ENCODE measurements around the gene PRSS3.
A peak's percentile ranks its signal among the peaks of the same experiment; 100 is the strongest.
"Not testable (repeated sequence)": the region's sequence is repeated elsewhere in the genome, so short reads cannot be mapped to it uniquely, and the experiment has no call there.

Gene PRSS3

DNA sequence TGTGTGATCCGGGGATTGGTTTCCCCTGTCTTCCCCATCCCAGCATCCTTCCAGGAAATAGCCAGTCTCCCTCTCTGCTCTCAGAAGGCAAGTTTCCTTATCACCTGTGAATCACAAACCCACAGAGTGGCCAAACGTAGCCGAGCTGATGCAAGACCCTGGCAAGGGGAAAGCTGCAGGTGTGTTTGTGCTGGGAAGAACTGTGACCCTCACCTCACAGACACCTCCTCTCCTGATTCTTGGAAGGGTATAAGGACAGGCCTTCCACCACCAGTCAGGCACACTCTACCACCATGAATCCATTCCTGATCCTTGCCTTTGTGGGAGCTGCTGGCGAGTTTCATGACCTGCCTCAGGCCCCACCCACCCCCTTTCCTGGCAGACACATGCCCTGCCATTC is at the start of gene PRSS3:
Gene PRSS3, plus strand, starts transcription at position 281 of the 400 bp plus-strand sequence. Its CDS starts 13 bp downstream, at position 294.
- DNase-seq, result no peak

DNA sequence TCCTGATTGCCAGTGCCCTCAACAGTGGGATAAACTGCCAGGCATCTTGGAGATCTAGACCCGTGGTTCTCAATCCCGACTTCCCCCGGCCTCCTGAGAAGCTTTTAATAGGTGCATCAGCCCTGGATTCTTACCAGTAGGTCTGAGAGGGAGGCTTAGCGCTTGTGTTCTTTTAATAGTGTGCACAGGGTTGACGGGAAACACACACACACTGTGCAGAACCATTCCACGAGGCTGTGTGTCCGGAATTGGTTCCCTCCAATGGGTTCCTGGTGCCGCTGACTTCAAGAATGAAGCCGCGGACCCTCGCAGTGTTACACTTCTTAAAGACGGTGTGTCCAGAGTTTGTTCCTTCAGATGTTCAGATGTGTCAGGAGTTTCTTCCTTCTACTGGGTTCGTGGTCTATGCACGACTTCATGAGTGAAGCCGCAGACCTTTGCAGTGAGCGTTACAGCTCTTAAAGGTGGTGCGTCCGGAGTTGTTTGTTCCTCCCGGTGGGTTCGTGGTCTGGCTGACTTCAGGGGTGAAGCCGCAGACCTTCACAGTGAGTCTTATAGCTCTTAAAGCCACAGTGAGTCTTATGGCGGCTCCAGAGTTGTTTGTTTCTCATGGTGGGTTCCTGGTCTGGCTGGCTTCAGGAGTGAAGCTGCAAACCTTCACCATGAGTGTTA is 46.6 kb upstream of the PRSS3 start:
- no peak for DNase-seq

DNA sequence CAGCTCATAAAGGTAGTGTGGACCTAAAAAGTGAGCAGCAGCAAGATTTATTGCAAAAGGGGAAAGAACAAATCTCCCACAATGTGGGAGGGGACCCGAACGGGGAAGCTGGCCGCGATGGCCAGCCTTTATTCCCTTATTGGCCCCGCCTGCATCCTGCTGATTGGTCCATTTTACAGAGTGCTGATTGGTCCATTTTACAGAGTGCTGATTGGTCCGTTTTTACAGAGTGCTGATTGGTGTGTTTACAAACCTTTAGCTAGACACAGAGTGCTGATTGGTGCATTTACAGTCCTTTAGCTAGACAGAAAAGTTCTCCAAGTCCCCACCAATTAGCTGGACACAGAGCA is 46.1 kb upstream of the PRSS3 start:
- not testable (repeated sequence) for DNase-seq

DNA sequence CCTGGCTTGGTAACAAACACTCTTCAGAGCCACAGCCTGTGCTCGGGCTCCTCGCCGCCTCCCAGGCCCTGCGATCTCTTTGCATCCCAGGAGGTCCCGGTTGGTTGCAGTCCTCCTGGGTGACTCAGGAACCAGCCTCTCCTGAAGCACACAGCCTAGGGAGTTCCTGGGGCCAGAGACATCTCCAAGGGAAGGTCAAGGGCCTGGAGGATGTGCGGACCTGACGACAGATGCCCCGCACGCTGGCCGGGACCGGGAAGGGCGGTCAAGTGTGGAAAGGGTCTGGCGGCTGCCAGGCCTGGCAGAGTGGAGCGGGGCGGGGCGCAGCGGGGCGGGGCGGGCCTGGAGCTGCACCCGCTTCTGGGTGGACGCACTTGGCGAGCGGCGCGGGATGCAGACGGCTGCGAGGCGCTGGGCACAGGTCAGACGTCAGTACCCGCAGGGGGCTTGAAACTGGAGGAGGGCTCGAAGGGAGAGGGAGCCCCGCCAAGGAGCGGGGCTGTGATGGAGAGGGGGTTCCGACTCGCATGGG is 45.0 kb upstream of the PRSS3 start:
- DNase-seq, result no peak

DNA sequence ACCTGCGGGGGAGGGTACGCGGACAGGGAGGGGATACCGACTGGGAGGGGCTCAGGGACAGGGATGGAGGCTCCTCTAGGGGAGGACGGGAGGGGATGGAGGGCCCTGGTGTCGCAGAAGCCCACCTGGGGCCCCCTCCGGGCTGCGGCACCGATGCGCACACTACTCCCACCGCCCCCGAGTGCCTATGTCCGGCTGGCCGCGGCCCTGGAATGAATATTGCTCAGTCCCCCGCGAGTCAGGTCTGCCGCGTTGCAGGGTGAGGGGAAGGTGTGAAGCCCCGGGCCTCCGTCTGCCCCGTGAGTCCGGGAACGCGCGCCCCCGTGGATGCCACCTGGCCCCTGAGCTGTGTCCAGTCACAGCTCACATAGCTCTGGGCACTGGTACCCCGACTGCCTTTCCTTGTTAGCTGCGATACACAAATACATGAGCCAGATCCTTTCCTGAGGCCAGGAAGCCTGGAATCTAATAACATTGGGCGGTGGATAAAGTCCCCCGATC is 44.5 kb upstream of the PRSS3 start:
- no peak for DNase-seq

DNA sequence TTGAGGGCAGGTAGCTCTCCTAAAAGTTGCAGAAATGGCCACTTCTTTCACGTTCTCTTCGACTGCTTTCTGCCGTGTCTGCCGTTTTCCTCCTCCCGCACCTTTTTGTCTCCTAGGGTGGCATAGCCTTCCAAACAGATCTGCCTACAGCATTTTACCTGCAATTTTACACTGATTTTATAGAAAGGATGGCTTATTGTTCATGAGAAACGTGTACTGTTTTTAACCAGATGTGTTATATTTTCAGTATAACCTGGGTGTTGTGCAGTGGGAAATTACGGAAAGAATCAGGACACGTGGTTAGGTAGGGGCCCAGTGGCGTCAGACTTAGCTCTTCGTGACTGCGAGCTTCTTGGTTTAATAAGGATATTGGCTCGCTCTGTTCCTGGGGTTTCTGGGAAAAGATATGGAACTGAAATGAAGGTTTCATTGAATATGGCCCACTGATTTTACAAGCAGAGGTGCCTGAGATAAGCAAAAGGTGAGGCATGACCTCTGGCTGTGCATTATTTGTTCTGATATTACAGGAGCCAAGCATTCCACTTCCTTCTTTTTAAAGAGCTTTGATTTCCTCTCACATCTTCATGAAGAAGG is 43.7 kb upstream of the PRSS3 start:
- no peak for DNase-seq

DNA sequence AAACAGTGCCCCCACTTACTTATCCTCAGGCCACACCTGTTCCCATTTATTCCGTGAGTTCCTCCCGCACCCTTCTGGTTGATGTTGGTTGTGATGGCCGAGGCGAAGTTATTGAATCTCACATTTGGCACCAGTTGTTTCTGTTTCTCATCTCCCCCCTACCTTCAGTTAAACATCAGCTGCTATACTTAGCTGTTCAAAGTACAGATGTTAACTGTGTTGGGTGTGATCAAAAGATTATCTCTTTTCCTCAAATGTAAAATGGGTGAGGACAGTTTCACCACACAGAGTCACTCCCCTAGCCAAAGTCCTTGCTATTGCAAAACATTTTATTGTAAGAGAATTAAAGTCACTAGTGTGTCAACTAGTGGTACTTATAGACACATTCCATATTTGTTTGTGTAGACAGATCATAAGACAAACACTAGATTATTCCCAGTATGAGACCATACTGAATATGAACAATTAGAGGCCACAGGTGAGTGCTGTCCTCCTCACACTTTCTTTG is 43.2 kb upstream of the PRSS3 start:
- DNase-seq, result no peak

DNA sequence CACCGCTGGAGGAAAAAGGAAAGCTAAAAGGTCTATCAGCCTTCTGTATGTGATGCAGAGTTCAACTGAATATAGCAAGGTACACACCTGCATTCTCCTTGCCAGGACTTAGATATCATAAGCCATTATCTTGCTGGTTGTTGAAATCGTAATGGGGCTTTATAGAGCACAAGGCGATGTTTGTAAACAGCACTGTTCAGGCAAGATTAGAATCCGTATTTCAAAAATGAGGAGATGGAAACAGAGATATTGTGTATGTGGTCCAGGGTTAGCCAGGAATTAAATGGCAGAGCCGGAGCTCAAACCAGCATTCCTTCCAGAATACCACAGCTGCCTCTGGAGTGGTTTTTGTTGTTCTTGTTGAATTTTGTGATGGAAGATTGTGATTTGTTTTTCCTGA is 42.6 kb upstream of the PRSS3 start:
- not testable (repeated sequence) for DNase-seq

DNA sequence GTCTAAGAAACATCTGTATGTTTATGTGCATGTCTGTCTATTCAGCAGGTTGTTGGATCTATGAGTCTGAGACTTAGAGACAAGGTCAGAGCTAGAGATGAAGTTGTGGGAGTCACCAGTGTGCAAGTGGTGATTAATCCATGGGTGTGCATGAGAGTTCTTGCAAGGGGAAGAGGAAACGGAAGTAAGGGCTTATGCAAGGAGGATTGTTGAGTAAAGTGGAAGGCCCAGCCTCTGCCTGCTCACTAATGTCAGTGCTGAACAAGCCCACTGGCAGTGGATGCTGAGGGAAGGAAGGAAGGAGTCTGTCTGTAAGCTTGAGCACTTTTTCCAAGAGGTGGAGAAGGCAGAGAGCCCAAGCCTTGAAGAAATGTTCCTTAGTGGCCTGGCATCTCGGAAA is 35.7 kb upstream of the PRSS3 start:
- not testable (repeated sequence) for DNase-seq

DNA sequence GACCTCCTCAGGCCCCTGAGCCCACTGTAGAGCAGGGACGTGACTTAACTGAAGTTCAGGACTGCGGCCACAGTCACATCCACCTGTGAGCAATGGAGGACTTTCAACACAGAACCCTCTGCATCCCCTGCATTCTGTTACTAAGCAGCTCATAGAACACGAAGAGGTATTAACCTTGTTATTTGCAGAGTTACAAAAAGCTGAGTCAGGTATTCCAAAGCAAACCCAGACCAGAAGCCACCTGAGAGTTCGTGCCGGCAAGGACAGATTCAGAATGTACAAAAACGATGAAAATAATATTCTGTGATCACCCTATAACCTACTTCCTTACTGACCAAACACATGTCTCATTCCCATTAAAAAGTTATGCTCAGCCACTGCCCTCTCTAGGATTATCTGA is 33.0 kb upstream of the PRSS3 start:
- no peak for DNase-seq

DNA sequence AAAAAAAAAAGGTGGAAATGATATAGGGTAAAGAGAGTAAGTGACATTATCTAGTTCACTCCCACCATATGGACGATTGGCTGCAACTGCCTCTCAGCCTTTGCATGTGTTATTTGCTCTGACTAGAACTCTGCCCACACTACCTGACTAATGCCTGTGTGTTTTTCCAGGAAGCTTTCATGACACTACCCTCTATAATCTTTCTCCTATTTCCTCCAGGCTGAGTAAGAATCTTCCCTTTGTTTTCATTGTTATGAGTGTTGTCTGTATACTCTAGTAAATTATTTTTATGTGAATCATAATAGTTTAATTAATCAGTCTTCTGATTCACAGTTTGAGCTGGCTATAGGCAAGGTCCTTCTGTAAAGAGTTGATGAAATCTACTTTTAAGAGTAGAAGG is 31.7 kb upstream of the PRSS3 start:
- not testable (repeated sequence) for DNase-seq

DNA sequence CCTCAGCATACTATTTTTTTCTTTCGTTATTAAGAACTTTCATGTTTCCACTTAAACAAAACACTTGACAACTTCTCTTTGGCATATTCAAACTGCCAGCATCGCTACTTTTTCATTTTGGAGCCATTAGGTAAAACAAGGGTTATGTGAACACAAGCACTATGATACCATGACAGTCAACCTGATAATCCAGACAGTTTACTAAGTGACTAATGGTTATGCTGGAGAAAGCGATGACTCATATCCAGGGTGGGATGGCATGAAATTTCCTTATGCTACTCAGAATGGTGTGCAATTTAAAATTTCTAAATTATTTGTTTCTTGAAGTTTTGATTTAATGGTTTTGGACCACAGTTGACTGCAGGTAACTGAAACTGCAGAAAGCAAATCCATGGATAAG is 29.9 kb upstream of the PRSS3 start:
- no peak for DNase-seq

DNA sequence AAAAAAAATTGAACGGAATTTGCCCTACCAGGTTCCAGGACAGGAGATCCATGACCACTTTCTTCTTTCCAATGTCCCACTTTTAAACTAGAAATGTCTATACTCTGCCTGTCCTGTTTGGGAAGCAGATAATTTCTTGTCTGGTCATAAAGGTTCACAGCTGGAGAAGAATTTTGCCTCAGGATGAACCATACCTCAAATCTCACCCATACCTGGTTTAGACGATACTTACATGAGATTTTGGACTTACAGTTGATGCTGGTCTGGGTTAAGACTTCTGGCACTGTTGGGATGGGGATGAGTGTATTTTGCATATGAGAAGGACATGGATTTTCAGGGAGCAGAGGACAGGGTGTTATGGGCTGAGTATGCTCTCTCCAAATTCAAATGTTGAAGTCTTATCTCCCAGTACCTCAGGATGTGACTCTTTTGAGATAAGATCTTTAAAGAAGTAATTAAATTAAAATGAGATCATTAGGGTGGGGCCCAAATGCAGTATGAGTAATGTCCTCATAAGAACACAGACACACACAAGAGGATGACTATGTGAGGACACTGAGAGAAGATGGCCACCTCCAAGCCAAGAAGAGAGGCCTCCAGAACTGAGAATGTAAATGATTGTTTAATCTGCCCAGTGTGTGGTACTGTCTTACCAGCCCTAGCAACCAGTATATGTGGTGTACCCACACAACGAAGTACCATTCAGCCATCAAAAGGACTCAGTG is 25.0 kb upstream of the PRSS3 start:
- DNase-seq, result not testable (repeated sequence)

DNA sequence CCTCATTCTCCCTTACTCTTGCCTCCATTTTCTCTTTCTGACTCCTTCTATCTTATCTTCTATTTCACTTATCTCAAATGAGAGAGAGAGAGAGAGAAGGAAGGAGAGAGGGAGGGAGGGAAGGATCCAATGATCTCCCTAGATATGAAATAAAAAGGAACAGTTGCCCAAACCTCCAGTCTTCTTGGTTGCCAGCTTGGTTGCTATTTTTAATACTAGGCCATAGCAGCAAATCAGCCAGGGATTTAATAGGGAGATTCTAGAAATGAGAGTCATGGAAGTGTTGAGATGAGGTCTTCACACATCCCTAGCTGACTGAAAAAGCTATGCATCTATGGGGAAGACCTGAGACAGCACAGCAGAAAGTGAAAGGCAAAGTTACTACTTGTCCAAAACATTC is 22.2 kb upstream of the PRSS3 start:
- not testable (repeated sequence) for DNase-seq

DNA sequence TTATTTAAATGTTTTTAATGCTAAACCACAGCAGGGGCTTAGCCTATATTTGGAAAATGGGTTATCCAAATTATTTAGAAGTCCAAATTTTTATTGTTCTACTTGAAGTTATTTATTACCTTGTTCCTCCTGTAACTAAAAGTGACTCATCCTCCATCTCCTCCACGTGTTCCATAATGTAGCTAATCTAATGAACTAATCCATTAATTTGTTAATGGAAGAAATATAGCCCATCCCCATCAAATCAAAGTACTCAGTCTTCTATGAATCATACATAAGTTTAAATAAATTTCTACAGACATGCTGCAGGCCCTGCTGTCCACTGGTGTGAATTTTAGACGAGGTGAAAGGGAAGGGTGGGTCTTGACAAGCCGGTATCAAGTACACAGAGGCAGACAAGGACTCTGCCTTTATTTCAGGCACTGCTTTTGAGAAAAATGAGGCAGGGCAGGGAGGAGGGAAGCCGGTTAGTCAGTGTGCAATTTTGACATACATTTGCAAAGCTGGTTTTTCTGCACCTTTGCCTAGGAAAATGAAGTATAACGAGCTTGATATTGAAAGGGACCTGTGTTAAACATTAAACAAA is 21.2 kb upstream of the PRSS3 start:
- DNase-seq, result not testable (repeated sequence)

DNA sequence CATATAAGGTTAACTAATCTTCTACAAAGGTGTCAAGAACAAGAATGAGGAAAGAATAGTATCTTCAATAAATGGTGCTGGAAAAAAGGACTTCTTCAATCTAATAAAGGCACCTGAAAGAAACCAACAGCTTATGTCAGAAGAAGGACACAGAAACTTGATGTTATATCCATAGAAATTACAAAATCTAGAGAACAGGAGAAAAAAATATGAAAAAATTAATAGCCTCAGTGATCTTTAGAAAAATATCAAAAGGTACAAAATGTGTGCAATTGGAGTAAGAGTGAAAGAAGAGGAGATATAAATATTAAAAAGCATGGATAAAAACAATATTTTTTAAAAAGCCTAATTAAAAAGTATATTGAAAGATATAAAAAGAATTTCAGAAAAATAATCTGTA is 18.8 kb upstream of the PRSS3 start:
- DNase-seq, result no peak

DNA sequence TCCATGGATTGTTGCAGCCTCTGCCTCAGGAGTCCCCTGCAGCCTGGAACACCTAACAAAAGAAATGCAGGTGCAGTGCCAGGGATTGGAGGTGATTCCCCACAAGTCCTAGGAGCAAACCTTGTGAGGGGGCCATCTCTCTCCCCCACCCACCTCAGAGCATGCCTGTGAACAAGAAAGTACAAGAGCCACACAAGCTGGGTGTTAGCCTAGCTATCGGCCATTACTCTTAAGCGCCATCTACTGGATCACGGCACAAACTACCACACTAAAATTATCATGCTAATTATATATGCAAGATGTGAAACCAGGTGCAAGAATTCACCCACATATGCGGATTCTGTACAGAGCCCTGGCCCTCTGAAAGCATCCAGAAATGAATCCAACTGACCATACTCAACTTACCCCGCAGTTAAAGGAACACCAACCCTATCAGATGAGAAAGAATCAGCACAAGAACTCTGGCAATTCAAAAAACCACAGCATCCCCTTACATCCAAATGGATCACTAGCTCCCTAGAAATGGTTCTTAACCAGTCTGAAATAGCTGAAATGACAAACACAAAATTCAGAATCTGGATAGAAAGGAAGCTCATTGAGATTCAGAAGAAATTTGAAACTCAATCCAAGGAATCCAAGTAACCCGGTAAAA is 16.5 kb upstream of the PRSS3 start:
- peak in 1 of 2 experiments; percentile 74 for DNase-seq

DNA sequence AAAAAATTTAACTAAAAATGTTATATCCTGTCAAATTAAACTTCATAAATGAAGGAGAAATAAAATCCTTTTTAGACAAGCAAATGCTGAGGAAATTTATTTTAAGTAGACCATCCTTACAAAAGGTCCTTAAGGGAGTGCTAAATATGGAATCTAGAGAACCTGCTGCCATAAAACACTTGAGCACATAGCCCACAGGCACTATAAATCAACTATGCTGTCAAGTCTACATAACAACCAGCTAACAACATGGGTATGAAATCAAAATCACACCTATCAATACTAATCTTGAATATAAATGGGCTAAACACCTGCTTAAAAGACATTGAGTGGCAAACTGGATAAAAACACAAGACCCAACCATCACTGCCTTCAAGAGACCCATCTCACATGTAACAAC is 15.1 kb upstream of the PRSS3 start:
- no peak for DNase-seq

DNA sequence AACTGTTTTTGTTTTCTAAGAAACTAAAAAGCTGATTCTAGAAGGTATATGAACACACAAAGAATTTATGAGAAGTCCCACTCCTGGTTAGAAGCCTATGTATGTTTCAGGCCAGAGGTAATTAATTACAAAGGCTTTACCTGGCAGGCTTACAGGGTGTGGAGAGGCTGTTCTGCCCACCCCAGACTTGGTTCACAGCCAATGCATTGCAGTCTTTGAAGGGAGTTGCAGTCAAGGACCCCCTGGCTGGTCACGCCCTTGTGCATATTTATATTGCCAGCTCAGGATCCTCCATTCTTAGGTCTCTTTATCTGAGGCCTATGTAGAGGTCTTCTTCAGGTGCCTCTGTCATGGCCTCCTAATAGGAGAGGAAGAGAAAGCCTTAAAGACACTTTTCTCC is 13.6 kb upstream of the PRSS3 start:
- DNase-seq, result no peak

DNA sequence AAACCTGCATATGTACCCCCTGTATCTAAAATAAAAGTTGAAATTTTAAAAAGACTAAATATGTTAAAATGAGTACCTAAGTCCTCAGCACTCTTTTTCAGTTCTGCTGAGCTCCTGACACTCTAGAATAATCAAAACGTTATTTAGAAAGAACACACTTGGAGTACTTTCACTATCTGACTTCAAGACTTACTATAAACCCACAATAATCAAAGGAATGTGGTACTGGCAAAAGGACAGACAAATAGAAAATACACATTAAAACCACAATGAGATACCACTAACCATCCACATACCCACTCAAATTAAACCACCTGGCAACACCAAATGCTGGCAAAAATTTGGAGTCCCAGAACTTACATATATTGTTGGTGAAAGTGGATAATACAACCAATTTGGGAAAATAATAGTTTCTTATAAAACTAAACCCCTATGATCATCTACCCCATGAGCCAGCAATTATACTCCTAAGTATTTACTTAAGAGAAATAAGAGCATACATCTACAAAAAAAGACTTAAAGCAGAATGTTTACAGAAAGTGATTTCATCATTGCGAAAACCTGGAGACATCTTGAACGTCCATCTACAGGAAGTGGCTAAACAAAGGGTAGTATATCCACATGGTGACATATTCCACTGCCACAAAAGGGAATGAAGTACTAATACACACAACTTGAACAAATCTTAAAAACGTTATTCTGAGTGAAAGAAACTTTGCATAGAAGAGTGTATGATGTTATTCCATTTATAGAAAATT is 12.8 kb upstream of the PRSS3 start:
- no peak for DNase-seq

DNA sequence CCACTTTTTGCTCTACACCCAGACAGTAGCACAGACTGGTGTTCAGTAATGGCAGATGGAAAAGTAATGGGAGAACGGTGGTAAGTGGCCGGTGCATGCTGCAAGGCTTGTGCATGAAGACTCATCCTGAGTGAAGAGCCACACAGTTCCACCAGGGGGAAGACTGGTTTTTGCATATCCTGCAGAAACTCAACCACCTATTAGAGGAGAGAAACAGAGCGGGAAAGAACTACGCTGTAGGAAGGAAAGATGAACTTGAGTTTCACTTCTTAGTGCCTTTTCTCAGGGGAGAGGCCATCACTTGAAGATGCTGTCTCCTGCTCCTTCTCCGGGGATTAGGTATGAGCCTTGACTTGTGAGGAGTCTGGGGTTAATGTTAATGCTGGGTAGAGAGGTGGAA is 9.4 kb upstream of the PRSS3 start:
- peak in 1 of 2 experiments; percentile 47 for DNase-seq

DNA sequence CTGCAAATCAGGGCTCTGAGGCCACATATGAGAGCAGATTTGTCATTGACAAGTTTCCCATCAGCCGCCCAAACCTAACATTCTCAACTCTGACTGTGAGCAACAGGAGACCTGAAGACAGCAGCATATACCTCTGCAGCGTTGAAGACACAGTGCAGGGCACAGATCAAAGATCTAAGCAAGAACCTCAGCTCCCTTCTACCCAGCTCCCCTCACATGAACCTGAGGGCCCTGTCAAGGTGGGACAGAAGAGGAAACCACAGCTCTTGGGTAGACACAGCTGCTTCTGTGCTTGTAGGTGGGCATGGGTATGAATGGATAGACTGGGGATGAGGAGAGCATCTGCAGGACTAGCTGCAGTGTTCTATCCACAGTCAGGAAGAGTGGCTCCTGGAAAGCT is 8.7 kb upstream of the PRSS3 start:
- no peak for DNase-seq
